ENCODE data around the gene PPP2R5C. TPM values are rescaled to one million over a fixed set of nuclear protein-coding genes. Genes with fewer than 3 reads are reported as not detected.

The PPP2R5C gene
- total RNA-seq, 1 experiment from 2014 or later, result 89.9 TPM

DNA sequence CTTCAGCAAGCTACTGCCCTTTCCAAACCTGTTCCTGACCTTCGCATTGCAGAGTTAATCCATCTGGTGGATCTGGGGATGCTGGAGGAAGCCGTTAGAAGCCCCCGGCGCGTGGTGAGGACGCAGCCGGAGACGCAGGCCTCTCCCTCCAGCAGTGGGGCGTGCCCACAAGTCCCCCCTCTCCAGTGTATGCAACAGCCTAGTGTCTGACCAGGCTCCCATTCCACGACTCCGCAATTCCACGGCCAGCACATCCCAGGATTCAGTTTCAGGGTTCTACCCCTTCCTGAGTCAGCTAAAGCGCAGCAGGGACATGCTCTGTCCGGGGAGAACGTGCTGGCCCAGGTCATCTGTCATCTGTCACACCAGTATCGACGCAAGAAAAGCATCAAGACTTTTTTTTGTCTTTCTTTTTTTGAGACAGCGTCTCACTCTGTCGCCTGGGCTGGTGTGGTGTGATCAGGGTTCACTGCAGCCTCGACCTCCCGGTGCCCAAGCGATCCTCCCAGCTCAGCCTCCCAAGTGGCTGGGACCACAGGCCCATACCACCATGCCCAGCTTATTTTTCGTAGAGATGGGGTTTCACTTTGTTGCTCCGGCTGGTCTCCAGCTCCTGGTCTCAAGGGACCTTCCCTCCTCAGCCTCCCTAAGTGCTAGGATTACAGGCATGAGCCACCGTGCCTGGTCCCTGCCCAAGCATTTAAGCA, 194.8 kb downstream of the PPP2R5C start (continued):
- TF ChIP-seq ATF2 (CRISPR knock-in tag; IDR thresholded peaks at IDR 0.05; ENCODE audit: borderline replicate concordance, low read depth) (no peak), ZNF138 (CRISPR knock-in tag; conservative IDR thresholded peaks at IDR 0.05) (no peak), NFYB (CRISPR knock-in tag; conservative IDR thresholded peaks at IDR 0.05; ENCODE audit: low read depth) (no peak), HMGA2 (CRISPR knock-in tag; IDR thresholded peaks at IDR 0.05) (no peak)
- TF ChIP-seq, protein P1, sequence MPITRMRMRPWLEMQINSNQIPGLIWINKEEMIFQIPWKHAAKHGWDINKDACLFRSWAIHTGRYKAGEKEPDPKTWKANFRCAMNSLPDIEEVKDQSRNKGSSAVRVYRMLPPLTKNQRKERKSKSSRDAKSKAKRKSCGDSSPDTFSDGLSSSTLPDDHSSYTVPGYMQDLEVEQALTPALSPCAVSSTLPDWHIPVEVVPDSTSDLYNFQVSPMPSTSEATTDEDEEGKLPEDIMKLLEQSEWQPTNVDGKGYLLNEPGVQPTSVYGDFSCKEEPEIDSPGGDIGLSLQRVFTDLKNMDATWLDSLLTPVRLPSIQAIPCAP (CRISPR knock-in tag; IDR thresholded peaks at IDR 0.05), result no peak

GRCh38 chr14:101957406-101958234, 196.1 kb downstream of the PPP2R5C start:
- Mint-ChIP-seq H3K9me3 (no peaks in the 10 kb centered on the region), H3K27me3 (ENCODE audit: low read depth) (peaks cover 26% of the 10 kb centered on the region), H3K4me1 (peaks cover 12% of the 10 kb centered on the region), H3K4me3 (no peak overlapping the region), H3K36me3 (no peaks in the 10 kb centered on the region), H3K27ac (no peak overlapping the region)
- no peak for DNase-seq (ENCODE audit: low spot score)
- ATAC-seq, result no peak
- ChIA-PET CTCF (interaction anchor here (0.6 kb wide), 1 partner anchor 448 kb away, joined by 4 read pairs; no protein-coding TSS in a partner anchor), POLR2A (interaction anchor here (0.7 kb wide), 1 partner anchor 197 kb away, joined by 3 read pairs; no protein-coding TSS in a partner anchor)
- TF ChIP-seq, protein P2, sequence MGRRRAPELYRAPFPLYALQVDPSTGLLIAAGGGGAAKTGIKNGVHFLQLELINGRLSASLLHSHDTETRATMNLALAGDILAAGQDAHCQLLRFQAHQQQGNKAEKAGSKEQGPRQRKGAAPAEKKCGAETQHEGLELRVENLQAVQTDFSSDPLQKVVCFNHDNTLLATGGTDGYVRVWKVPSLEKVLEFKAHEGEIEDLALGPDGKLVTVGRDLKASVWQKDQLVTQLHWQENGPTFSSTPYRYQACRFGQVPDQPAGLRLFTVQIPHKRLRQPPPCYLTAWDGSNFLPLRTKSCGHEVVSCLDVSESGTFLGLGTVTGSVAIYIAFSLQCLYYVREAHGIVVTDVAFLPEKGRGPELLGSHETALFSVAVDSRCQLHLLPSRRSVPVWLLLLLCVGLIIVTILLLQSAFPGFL (CRISPR knock-in tag; IDR thresholded peaks at IDR 0.05; ENCODE audit: borderline replicate concordance), result no peak
- TF ChIP-seq, protein P3, sequence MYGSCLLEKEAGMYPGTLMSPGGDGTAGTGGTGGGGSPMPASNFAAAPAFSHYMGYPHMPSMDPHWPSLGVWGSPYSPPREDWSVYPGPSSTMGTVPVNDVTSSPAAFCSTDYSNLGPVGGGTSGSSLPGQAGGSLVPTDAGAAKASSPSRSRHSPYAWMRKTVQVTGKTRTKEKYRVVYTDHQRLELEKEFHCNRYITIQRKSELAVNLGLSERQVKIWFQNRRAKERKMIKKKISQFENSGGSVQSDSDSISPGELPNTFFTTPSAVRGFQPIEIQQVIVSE (CRISPR knock-in tag; IDR thresholded peaks at IDR 0.05; ENCODE audit: borderline replicate concordance), result no peak
- TF ChIP-seq, protein P4, sequence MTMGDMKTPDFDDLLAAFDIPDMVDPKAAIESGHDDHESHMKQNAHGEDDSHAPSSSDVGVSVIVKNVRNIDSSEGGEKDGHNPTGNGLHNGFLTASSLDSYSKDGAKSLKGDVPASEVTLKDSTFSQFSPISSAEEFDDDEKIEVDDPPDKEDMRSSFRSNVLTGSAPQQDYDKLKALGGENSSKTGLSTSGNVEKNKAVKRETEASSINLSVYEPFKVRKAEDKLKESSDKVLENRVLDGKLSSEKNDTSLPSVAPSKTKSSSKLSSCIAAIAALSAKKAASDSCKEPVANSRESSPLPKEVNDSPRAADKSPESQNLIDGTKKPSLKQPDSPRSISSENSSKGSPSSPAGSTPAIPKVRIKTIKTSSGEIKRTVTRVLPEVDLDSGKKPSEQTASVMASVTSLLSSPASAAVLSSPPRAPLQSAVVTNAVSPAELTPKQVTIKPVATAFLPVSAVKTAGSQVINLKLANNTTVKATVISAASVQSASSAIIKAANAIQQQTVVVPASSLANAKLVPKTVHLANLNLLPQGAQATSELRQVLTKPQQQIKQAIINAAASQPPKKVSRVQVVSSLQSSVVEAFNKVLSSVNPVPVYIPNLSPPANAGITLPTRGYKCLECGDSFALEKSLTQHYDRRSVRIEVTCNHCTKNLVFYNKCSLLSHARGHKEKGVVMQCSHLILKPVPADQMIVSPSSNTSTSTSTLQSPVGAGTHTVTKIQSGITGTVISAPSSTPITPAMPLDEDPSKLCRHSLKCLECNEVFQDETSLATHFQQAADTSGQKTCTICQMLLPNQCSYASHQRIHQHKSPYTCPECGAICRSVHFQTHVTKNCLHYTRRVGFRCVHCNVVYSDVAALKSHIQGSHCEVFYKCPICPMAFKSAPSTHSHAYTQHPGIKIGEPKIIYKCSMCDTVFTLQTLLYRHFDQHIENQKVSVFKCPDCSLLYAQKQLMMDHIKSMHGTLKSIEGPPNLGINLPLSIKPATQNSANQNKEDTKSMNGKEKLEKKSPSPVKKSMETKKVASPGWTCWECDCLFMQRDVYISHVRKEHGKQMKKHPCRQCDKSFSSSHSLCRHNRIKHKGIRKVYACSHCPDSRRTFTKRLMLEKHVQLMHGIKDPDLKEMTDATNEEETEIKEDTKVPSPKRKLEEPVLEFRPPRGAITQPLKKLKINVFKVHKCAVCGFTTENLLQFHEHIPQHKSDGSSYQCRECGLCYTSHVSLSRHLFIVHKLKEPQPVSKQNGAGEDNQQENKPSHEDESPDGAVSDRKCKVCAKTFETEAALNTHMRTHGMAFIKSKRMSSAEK (CRISPR knock-in tag; IDR thresholded peaks at IDR 0.05; ENCODE audit: borderline replicate concordance), result no peak
- no peak for TF ChIP-seq CTCF (IDR thresholded peaks at IDR 0.05)
- no peak for TF ChIP-seq AFF4 (CRISPR knock-in tag; IDR thresholded peaks at IDR 0.05; ENCODE audit: borderline replicate concordance)
- no peak for TF ChIP-seq CREM (CRISPR knock-in tag; IDR thresholded peaks at IDR 0.05)
- no peak for TF ChIP-seq TP53 (CRISPR knock-in tag; IDR thresholded peaks at IDR 0.05)
- no peak for TF ChIP-seq MLX (CRISPR knock-in tag; IDR thresholded peaks at IDR 0.05)
- TF ChIP-seq ZBTB21 (CRISPR knock-in tag; IDR thresholded peaks at IDR 0.05; ENCODE audit: borderline replicate concordance), result no peak
- TF ChIP-seq JUN (CRISPR knock-in tag; IDR thresholded peaks at IDR 0.05), result no peak
- TF ChIP-seq MXD4 (CRISPR knock-in tag; IDR thresholded peaks at IDR 0.05; ENCODE audit: borderline replicate concordance), result no peak

Measured in WTC11 (cell line).